ENCODE measurements around the gene EDN3.

The EDN3 gene, protein sequence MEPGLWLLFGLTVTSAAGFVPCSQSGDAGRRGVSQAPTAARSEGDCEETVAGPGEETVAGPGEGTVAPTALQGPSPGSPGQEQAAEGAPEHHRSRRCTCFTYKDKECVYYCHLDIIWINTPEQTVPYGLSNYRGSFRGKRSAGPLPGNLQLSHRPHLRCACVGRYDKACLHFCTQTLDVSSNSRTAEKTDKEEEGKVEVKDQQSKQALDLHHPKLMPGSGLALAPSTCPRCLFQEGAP

DNA sequence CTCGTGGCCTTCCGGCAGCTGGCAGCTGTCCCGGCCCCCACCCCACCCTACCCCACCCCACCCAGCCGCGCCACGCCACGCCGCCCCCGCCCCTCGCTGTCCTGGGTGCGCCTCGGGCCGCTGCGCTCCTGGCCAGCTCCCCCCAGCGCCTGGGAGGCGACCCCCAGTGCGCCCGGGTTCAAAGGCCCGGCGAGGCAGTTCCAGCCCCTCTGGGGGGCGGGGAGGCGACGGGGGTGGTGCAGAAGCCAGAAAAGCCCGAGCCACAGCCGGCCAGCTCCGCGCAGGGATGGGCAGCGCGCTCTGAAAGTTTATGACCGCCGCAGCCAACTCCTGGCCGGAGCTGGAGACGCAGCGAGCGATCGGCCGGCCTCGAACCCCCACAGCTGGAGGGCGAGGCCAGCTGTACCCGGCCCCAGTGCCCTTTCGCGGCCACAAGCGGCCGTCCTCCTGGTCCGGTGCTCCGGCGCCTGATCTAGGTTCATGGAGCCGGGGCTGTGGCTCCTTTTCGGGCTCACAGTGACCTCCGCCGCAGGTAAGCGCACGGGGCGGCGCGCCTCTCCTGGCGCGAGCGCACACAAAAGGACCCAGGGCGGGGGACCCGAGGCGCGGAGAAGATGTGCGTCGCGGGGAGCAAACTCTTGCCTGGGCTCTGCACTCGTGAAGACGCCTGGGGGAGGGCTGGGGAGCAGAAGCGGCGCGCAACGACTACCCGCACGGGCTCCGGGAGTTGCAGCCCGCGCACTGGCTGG is at the start of gene EDN3:
EDN3 (plus strand) TSS at position 279 of the 749 bp plus-strand sequence; CDS start at position 481, 202 bp downstream.
- TF ChIP-seq, protein P1, sequence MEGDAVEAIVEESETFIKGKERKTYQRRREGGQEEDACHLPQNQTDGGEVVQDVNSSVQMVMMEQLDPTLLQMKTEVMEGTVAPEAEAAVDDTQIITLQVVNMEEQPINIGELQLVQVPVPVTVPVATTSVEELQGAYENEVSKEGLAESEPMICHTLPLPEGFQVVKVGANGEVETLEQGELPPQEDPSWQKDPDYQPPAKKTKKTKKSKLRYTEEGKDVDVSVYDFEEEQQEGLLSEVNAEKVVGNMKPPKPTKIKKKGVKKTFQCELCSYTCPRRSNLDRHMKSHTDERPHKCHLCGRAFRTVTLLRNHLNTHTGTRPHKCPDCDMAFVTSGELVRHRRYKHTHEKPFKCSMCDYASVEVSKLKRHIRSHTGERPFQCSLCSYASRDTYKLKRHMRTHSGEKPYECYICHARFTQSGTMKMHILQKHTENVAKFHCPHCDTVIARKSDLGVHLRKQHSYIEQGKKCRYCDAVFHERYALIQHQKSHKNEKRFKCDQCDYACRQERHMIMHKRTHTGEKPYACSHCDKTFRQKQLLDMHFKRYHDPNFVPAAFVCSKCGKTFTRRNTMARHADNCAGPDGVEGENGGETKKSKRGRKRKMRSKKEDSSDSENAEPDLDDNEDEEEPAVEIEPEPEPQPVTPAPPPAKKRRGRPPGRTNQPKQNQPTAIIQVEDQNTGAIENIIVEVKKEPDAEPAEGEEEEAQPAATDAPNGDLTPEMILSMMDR (conservative IDR thresholded peaks at IDR 0.05; ENCODE audit: low read depth, low read length) = no peak
- H3K4me3 ChIP-seq (ENCODE audit: low read length) = no peak within 1 kb of the TSS
- DNase-seq (ENCODE audit: low read depth) = no peak

DNA sequence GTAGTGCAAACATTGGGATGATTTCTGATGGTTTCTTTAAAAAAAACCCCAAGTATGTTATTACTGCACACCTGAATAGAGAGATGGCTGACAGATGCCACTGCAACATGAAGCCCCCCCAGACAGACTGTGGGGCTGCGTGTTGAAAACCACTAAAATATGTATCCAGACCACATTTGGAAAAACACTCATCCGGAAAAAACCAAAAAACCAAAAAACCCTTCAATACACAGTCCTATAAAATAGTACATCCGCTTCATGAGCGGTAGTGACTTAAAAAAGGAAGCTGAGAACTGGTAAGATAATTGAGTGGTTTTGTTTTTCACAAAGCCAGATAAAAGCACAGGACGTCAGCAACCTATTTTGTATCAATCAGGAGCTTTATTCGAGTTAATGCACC is 47.1 kb upstream of the EDN3 start:
- H3K4me3 ChIP-seq (ENCODE audit: low read length) = no peak overlapping the region
- TF ChIP-seq, protein P1 (conservative IDR thresholded peaks at IDR 0.05; ENCODE audit: low read depth, low read length) = no peak
- no peak for DNase-seq (ENCODE audit: low read depth)

DNA sequence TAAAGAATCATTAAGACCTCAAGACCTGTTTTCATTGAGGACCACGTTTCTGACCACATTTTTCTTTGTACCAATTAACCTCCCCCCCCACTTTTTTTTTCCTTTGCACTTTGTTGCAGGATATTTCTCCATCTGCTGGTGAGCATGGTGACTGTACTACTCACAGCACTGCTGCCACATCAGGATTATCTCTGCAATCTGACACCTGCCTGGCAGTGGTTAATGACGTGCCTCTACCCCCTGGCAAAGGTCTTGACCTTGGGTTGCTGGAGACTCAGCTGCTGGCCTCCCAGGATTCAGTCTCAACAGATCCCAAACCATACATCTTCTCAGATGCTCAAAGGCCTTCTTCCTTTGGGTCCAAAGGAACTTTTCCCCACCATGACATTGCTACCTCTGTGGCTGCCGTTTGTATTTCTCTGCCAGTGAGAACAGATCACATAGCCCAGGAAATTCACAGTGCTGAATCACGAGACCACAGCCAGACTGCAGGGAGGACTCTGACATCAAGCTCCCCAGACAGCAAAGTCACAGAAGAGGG is 46.6 kb upstream of the EDN3 start:
- no peak overlapping the region for H3K4me3 ChIP-seq (ENCODE audit: low read length)
- no peak for DNase-seq (ENCODE audit: low read depth)
- TF ChIP-seq, protein P1 (conservative IDR thresholded peaks at IDR 0.05; ENCODE audit: low read depth, low read length) = no peak

DNA sequence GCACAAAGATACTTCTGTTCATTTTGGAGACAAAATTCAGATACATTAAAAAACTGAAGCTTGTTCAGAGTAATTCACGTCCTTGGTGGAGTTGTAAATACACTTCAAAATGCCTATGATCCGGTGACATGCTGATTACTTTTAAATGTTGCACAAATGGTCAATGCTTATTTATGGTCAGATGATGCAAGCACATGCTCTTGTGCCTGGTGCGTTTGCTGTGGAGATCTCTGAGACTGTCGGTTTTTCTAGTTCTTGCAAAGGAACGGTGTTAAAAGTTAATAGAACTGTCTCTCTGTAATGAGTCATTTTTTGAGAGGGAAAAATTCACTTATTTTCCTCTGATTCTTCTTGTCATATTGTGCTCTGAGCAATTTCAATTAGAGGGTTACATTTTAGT is 45.2 kb upstream of the EDN3 start:
- DNase-seq (ENCODE audit: low read depth) = no peak
- TF ChIP-seq, protein P1 (conservative IDR thresholded peaks at IDR 0.05; ENCODE audit: low read depth, low read length) = no peak
- no peak overlapping the region for H3K4me3 ChIP-seq (ENCODE audit: low read length)

DNA sequence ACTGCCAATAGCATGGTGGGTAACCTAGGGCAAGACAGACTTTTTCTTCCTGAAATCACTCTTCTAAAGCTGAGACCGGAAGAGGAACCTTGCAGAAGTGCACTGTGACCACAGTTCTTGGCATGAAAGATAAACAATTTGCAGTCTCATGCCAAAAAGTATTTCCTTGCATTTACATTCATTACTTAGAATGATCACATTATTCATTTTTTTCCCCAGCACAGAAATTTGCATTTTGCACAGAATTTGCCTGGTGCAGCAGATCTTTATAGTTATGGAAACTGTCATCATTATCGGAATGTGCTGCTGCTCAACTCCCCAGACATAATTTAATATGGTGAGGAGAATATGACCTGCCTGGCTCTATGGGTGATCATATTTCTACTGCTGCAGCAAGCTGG is 42.2 kb upstream of the EDN3 start:
- no peak overlapping the region for H3K4me3 ChIP-seq (ENCODE audit: low read length)
- no peak for DNase-seq (ENCODE audit: low read depth)
- TF ChIP-seq, protein P1 (conservative IDR thresholded peaks at IDR 0.05; ENCODE audit: low read depth, low read length) = no peak

DNA sequence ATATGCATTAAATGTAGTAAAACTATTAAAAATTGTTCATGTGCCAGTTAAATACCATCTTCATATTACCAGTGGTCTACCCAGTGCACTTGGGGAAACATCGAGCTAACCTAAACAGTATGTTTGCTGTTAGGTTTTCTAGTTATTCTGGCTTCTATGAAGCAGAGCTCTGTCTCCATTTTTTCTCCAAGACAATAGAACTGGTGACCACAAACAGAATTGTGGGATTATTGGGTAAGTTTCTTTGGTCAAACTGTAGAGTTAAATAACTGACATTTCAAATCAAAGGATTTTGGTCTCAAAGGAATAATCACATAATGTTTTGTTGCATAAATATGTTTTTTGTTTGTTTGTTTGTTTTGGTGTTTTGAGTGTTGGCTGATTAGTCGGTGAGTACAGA is 40.5 kb upstream of the EDN3 start:
- DNase-seq (ENCODE audit: low read depth) = no peak
- TF ChIP-seq, protein P1 (conservative IDR thresholded peaks at IDR 0.05; ENCODE audit: low read depth, low read length) = no peak
- H3K4me3 ChIP-seq (ENCODE audit: low read length) = no peak overlapping the region

Data from retinal pigment epithelial cell (primary cell).